GM18868 (cell line): ENCODE measurements around the gene DUS1L.

Experiments used
- ATAC-seq: cut with Tn5 transposase; IDR thresholded peaks from one replicate; pipeline ENCODE4 v1.9.1; 2021; ENCODE audit warnings: mild to moderate bottlenecking, moderate library complexity; ENCODE audit not compliant: unreplicated experiment

Gene DUS1L

GRCh38 chr17:82056729-82057621, 8.6 kb downstream of the DUS1L start:
- no peak for ATAC-seq

DNA sequence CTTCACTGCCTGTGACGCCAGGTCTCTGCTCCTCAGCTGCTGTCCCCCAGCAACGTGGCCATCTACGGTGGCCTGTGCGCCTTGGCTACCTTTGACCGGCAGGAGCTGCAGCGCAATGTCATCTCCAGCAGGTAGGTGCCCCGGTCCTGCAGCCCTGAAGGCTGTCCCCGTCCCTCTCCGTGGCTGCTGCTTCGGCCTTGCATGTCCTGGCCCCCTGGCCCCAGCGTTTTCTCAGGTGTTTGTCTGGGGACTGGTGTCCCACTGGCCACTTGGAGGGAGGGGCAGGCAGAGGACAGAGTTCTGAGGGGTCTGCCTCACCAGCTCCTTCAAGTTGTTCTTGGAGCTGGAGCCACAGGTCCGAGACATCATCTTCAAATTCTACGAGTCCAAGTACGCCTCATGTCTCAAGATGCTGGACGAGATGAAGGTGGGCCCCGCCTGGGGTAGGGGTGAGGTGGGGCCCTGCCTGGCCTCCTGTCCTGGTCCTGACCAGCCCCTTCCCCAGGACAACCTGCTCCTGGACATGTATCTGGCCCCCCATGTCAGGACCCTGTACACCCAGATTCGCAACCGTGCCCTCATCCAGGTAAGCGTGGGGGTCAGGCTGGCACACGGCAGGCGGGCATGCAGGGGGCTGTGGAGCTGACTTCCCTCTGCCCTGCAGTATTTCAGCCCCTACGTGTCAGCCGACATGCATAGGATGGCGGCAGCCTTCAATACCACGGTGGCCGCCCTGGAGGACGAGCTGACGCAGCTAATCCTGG, 9.5 kb downstream of the DUS1L start:
- no peak for ATAC-seq

- ATAC-seq = no peak
These were observed 10.3 kb downstream of the DUS1L start for GRCh38 chr17:82055023-82055964.

GRCh38 chr17:82054351-82055022, 11.1 kb downstream of the DUS1L start:
- ATAC-seq = no peak

DNA sequence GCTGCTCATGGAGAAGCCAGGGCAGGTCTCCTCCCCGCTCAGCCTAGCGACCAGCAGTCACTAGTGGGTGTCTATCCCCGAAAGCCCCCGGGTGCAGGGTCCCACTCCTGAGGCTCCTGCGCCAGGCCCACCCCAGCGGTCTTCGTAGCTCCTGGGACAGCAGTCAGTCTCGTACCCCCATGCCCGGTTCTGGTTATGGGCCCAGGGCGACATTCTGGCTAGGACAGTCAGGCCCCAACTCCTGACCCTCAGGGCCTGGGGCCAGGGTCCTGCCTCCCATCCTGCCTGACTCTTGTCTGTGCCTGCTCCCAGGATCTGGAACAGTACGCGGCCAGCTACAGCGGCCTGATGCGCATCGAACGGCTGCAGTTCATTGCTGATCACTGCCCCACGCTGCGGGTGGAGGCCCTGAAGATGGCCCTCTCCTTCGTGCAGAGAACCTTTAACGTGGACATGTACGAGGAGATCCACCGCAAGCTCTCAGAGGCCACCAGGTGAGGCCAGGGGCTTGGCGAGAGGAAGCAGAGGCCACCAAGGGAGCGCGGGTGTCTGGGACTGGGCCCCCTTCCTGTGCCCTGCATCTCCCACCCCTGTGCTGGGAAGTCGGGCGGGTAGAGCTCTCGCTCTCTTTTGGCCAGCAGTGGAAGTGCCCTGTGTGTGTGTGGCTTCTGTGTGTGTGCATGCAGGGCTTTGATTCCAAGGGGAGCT, 11.9 kb downstream of the DUS1L start:
- no peak for ATAC-seq

DNA sequence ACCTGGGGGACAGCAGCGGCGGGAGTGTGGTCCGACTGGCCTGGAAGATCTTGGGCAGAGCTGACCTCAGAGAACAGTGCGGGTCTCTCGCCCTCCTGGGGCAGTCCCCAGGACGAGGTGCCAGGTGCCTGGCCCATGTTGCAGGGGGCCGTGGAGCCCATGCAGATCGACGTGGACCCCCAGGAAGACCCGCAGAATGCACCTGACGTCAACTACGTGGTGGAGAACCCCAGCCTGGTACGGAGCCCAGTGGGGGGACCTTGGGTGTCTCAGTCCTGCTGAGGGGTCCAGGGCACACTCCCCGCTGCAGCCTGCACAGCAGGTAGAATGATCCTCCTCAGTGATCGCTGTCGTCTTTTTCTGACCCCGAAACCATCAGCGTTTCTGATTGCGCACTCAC, 12.5 kb downstream of the DUS1L start:
- ATAC-seq = no peak

DNA sequence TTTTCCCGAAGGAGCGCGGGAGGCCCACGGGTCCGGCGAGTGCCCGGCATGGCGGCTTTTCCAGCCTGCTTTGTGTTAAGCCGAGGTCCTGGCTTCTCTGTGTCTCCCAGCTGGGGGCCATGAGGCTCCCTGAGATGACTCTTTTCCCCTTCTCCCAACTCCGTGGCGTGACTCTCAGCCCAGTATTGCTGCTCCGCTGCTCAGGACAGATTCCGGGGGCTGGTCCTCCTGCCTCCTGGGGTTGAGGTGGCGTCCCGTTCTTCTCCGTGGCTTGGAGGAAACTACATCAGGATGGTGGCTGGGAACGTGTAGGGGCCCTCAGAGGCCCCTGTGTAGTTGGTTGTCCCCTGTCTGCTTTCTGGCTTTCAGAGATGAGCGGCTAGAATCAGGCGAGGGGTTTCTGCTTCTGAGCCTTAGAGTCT, 13.0 kb downstream of the DUS1L start:
- ATAC-seq = no peak

DNA sequence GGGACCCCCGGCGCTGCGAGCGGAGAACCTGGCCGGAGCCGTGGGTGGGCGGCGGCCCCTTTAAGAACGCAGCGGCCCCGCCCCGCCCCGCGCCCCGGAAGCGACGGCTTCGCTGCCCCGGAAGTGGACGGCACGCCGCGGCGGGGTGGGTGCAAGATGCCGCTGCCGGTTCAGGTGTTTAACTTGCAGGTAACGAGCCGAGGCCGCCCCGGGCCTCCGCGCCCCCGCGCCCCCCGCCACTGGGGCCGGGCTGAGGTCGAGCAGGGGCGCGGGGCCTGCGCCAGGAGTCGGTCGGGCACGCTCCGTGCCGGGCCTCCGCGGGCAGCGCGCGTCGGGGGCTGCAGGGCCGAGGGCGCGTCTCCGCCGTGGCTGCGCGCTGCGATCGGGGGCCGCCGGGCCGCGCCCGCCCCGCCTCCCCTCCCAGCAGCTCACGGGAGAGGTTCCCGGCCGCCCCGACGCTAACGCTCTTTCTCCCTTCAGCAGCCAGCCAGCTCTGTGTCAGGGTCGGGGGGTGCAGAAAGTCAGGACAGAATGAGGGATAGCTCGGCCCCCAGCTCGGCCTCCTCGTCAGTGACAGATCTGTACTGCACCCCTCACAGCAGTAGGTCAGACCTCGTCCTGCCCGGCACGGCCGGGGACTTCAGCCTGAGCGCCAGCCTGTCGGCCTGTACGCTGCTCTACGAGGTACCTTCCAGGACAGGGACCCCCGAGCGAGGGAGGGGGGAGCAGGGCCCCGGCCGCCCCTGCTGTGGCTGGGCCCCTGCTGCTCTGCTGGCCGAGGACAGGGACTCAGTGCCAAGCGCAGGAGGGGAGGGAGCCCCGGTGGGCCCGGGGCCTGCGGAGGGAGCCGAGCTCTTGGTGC, 13.6 kb downstream of the DUS1L start, which contains the start of the genes GPS1 and RFNG:
GPS1 (plus strand) TSS at position 123 of the 862 bp plus-strand sequence; CDS start at position 157, 34 bp downstream.
RFNG (minus strand) TSS at position 36 of the 862 bp plus-strand sequence. CDS start 45 bp downstream, outside the sequence.
- no peak for ATAC-seq

DNA sequence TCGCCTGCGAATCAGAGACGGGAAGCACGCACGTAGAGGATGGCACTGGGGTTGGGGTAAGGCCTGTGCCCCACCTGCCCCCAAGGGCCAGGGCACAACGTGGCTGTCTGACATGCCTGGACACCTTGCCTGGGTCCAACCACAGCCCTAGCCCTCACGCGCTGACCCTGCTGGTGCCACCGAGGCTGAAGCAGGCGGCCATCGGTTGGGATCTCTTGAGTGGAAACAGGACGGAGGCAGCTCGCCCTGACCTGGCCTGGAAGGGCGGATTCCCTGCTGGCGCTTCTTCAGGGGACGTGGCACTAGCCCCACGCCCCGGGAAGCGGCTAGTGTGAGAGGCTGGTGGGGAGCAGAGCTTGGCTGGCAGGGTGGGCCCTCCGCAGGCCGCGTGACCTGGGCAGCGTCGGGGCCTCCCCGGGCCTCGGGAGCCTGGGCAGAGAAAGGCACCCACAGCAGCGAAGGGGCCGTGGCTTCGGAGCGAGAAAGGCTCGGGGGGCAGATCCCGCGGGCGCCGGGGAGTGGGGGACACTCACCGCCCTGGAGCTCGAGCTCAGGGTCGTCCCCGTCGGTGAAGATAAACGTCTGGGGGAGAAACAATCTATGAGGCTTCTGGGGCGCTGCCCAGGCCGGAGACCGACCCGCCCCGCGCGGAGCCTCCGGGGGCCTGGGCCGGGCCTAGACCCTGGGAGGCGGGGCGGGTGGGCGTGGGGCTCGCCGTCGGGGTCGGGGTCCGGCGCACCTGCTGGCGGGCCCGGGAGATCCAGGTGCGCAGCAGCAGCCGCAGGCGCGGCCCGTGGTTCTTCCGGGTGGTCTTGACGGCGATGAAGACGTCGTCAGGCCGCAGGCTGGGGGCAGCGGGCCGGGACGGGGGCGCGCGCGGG, 14.6 kb downstream of the DUS1L start:
- ATAC-seq = no peak

DNA sequence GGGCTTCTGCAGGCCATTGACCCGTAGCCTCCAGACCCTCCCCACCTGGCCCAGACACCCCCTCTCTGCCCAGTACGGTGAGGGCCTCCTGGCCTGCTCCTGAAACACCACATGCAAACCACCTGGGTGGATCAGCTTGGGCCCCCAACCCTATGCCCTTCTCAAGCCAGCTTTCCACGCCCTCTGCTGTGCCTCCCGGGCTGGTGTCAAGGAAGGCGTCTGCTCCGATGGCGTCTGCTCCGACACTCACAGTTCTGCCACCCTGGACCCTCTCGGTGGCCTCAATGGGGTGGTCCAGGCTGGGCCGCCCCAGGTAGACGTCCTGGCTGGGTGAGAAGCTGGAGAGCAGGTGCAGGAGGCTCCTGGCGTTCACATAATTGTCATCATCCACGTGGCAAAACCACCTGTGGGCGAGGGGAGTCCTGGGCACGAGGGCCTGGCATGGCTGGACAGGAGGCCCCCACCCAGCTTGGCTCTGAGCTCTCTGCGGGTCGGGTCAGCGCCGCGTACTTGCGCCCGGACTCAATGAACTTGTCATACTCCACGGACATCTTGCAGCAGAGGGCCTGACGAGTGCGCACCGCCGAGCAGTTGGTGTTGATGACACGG, 15.3 kb downstream of the DUS1L start:
- ATAC-seq = no peak

DNA sequence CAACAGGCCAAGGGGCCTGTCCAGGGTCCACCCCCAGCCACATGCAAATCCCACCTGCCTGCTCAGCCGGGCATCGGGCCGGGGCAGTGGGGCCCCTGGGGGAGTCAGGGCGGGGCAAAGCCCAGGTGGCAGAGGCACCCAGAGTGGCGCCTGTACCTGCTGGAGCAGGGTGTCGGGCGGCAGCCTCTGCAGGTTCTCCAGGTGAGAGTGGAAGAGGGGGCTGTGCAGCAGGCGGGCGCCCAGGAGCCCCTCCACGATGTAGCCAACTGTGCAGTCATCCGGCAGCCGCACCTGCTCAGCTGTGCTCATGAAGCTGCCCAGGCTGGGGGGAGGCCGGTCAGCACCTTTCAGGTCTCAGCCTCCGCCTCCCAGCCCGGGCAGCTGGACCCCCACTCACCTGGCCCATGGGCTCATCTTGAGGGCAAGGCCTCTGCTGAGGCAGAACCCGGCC, 16.1 kb downstream of the DUS1L start:
- no peak for ATAC-seq

- ATAC-seq = no peak
These were observed 16.5 kb downstream of the DUS1L start for GRCh38 chr17:82049106-82049505.

GRCh38 chr17:82048571-82048971, 17.0 kb downstream of the DUS1L start:
- ATAC-seq = no peak

GRCh38 chr17:82047914-82048570, 17.6 kb downstream of the DUS1L start:
- no peak for ATAC-seq

GRCh38 chr17:82047379-82047778, 18.2 kb downstream of the DUS1L start:
- ATAC-seq = no peak

- no peak for ATAC-seq
These were observed 18.7 kb downstream of the DUS1L start for GRCh38 chr17:82046903-82047302.
